Measurements from ENCODE around the gene AASS. TPM values are rescaled to one million over a fixed set of nuclear protein-coding genes. Genes with fewer than 3 reads are reported as not detected.

The AASS gene
- total and polyA plus RNA-seq, 2 experiments from 2014 or later, result 17.3 to 41.9 TPM

- Histone ChIP-seq H3K4me2 (no peak overlapping the region), H3K79me2 (no peaks in the 10 kb centered on the region), H3K9me2 (replicated peaks; ENCODE audit: insufficient read depth) (no peaks in the 10 kb centered on the region), H4K20me1 (ENCODE audit: insufficient read depth, poor library complexity, severe bottlenecking) (no peaks in the 10 kb centered on the region), H3K27me3 (no peaks in the 10 kb centered on the region), H3K9me3 (ENCODE audit: low read depth) (no peaks in the 10 kb centered on the region), H3K36me3 (replicated peaks; ENCODE audit: insufficient read depth, low read depth) (no peaks in the 10 kb centered on the region), H3K4me3 (no peak overlapping the region), H3K4me1 (ENCODE audit: insufficient read depth) (no peaks in the 10 kb centered on the region), H2AFZ (no peak overlapping the region), H3K27ac (no peak overlapping the region)
- WGBS (ENCODE audit: low lambda C conversion rate, missing lambda C conversion rate), result 100% methylated on average over 1 of the region's 1 CpG
- DNase-seq (ENCODE audit: low spot score), result no peak
- no peak for TF ChIP-seq EZH2 (IDR thresholded peaks at IDR 0.05; ENCODE audit: borderline replicate concordance)
- no peak for TF ChIP-seq CTCF (IDR thresholded peaks at IDR 0.05; ENCODE audit: poor library complexity)
- TF ChIP-seq EZH2phosphoT487 (IDR thresholded peaks at IDR 0.05; ENCODE audit: low read depth, severe bottlenecking, unreplicated experiment), result no peak
Measured at GRCh38 chr7:122094549-122094948, 49.5 kb downstream of the AASS start.

GRCh38 chr7:122092964-122093797 lies 50.9 kb downstream of the AASS start:
- 95% methylated on average over 6 of the region's 6 CpGs for WGBS (ENCODE audit: low lambda C conversion rate, missing lambda C conversion rate)
- Histone ChIP-seq H2AFZ (no peak overlapping the region), H3K4me1 (ENCODE audit: insufficient read depth) (no peaks in the 10 kb centered on the region), H3K9me3 (ENCODE audit: low read depth) (no peaks in the 10 kb centered on the region), H3K36me3 (replicated peaks; ENCODE audit: insufficient read depth, low read depth) (no peaks in the 10 kb centered on the region), H3K9me2 (replicated peaks; ENCODE audit: insufficient read depth) (no peaks in the 10 kb centered on the region), H4K20me1 (ENCODE audit: insufficient read depth, poor library complexity, severe bottlenecking) (no peaks in the 10 kb centered on the region), H3K4me2 (no peak overlapping the region), H3K27ac (no peak overlapping the region), H3K27me3 (no peaks in the 10 kb centered on the region), H3K4me3 (no peak overlapping the region), H3K79me2 (no peaks in the 10 kb centered on the region)
- peak; percentile 77 for DNase-seq (ENCODE audit: low spot score)
- no peak for TF ChIP-seq EZH2 (IDR thresholded peaks at IDR 0.05; ENCODE audit: borderline replicate concordance)
- no peak for TF ChIP-seq EZH2phosphoT487 (IDR thresholded peaks at IDR 0.05; ENCODE audit: low read depth, severe bottlenecking, unreplicated experiment)
- peak; percentile 91 for TF ChIP-seq CTCF (IDR thresholded peaks at IDR 0.05; ENCODE audit: poor library complexity)

GRCh38 chr7:122082670-122083069 lies 61.4 kb downstream of the AASS start:
- no peak overlapping the region for H2AFZ ChIP-seq
- no peaks in the 10 kb centered on the region for H3K27me3 ChIP-seq
- no peaks in the 10 kb centered on the region for H3K9me2 ChIP-seq (replicated peaks; ENCODE audit: insufficient read depth)
- TF ChIP-seq EZH2phosphoT487 (IDR thresholded peaks at IDR 0.05; ENCODE audit: low read depth, severe bottlenecking, unreplicated experiment) (no peak), CTCF (IDR thresholded peaks at IDR 0.05; ENCODE audit: poor library complexity) (no peak), EZH2 (IDR thresholded peaks at IDR 0.05; ENCODE audit: borderline replicate concordance) (no peak)
- DNase-seq (ENCODE audit: low spot score), result no peak
- no peaks in the 10 kb centered on the region for H4K20me1 ChIP-seq (ENCODE audit: insufficient read depth, poor library complexity, severe bottlenecking)
- H3K4me3 ChIP-seq, result no peak overlapping the region
- WGBS (ENCODE audit: low lambda C conversion rate, missing lambda C conversion rate), result 96% methylated on average over 2 of the region's 2 CpGs
- no peak overlapping the region for H3K27ac ChIP-seq
- no peaks in the 10 kb centered on the region for H3K36me3 ChIP-seq (replicated peaks; ENCODE audit: insufficient read depth, low read depth)
- H3K4me2 ChIP-seq, result no peak overlapping the region
- H3K4me1 ChIP-seq (ENCODE audit: insufficient read depth), result peaks cover 4% of the 10 kb centered on the region
- no peaks in the 10 kb centered on the region for H3K9me3 ChIP-seq (ENCODE audit: low read depth)
- no peaks in the 10 kb centered on the region for H3K79me2 ChIP-seq
